K562 (cell line): ENCODE results near the gene ZNF428. TPM values are rescaled to one million over a fixed set of nuclear protein-coding genes. Genes with fewer than 3 reads are reported as not detected.

ENCODE experiments used
- ATF6 ChIP-seq: sonication (generic); formaldehyde crosslinking; IDR thresholded peaks from 2 replicates; pipeline ENCODE4 v1.4.0; 2020; ENCODE audit warnings: mild to moderate bottlenecking, missing genetic modification reagents
- CREB1 ChIP-seq, 2 experiments: sonication (generic) in 1 of 2; formaldehyde crosslinking in 1 of 2; IDR thresholded peaks; 2 replicates each; pipeline versions ENCODE4 v1.6.1 to v1.8.0; 2012 to 2022; ENCODE audit warnings: inconsistent platforms in 1 of 2, mild to moderate bottlenecking in 1 of 2, missing genetic modification reagents in 1 of 2, moderate library complexity in 1 of 2
- LEF1 ChIP-seq: fragments of 450-650 bp; IDR thresholded peaks from 2 replicates; pipeline ENCODE4 v1.6.1; 2016; ENCODE audit warnings: mild to moderate bottlenecking
- MLLT1 ChIP-seq, 2 experiments: fragments of 450-650 bp; IDR thresholded peaks; 2 replicates each; pipeline ENCODE4 v1.6.1; 2016
- NBN ChIP-seq: fragments of 450-650 bp; IDR thresholded peaks from 2 replicates; pipeline ENCODE4 v1.6.1; 2016; ENCODE audit warnings: low read depth, mild to moderate bottlenecking
- NFE2L1 ChIP-seq: fragments of 450-650 bp; IDR thresholded peaks from 2 replicates; pipeline ENCODE4 v1.6.1; 2016; ENCODE audit warnings: missing genetic modification characterization, low read depth, mild to moderate bottlenecking, missing compliant biosample characterization, moderate library complexity, borderline replicate concordance
- NFYB ChIP-seq: IDR thresholded peaks from 2 replicates; pipeline ENCODE4 v1.6.1; 2011; ENCODE audit warnings: mild to moderate bottlenecking, moderate library complexity; ENCODE audit not compliant: insufficient read length; ENCODE audit errors: extremely low read depth
- POLR2H ChIP-seq: IDR thresholded peaks from 2 replicates; pipeline ENCODE4 v1.6.1; 2016; ENCODE audit warnings: missing genetic modification characterization, low read depth, mild to moderate bottlenecking, control low read depth, missing compliant biosample characterization, moderate library complexity
- ZNF175 ChIP-seq: fragments of 200-800 bp; sonication (Bioruptor generic); IDR thresholded peaks from 2 replicates; pipeline ENCODE4 v1.6.1; 2016; ENCODE audit warnings: low read depth, mild to moderate bottlenecking, missing genetic modification characterization, missing compliant biosample characterization
- ZNF239 ChIP-seq: fragments of 250-450 bp; sonication (Bioruptor Pico); IDR thresholded peaks from 2 replicates; pipeline ENCODE4 v1.4.0; 2020; ENCODE audit warnings: mild to moderate bottlenecking
- ZNF668 ChIP-seq: fragments of 250-450 bp; sonication (Bioruptor Pico); IDR thresholded peaks from 2 replicates; pipeline ENCODE4 v1.8.0; 2022; ENCODE audit warnings: mild to moderate bottlenecking, inconsistent platforms
- ZNF740 ChIP-seq, 3 experiments: fragments of 200-800 bp in 1 of 3; sonication (Bioruptor generic) in 1 of 3; sonication (generic) in 1 of 3; formaldehyde crosslinking in 1 of 3; IDR thresholded peaks; 2 replicates each; pipeline versions ENCODE4 v1.6.1 to v1.8.0; 2016 to 2022; ENCODE audit warnings: mild to moderate bottlenecking in 2 of 3, missing compliant biosample characterization in 2 of 3, missing genetic modification characterization in 2 of 3, missing genetic modification reagents in 1 of 3
- polyA plus RNA-seq, 8 experiments: library from polyadenylated mRNA; depleted of rRNA in 4 of 8; stranded (reverse) in 5 of 8; unstranded in 3 of 8; fragments of >200 nt; fragmentation: Nextera tagmentation in 2 of 8; fragmentation: Illumina TruSeq in 1 of 8; extraction: Ambion mirVana in 2 of 8; extraction: Trizol in 1 of 8; gene quantifications; 2 replicates each; pipeline versions ENCODE4 v1.2.1 to v1.2.3, GENCODE V29; 2011 to 2014; ENCODE audit warnings: inconsistent platforms in 1 of 8, missing spikeins in 1 of 8
- total RNA-seq, 7 experiments: library from RNA; depleted of rRNA in 6 of 7; stranded (reverse); fragments of >200 nt in 6 of 7; fragmentation: Illumina TruSeq in 2 of 7; extraction: Trizol in 2 of 7; gene quantifications; 2 replicates each; pipeline versions ENCODE4 v1.2.1 to v1.2.3, GENCODE V29; 2011 to 2021; ENCODE audit warnings: low replicate concordance in 1 of 7
- TF ChIP-seq, protein P1 (sequence below): sonication (generic); formaldehyde crosslinking; IDR thresholded peaks from 2 replicates; pipeline ENCODE4 v1.8.1; 2023; ENCODE audit warnings: missing genetic modification reagents, mild to moderate bottlenecking, borderline replicate concordance
- TF ChIP-seq, protein P2 (sequence below): sonication (generic); formaldehyde crosslinking; IDR thresholded peaks from 2 replicates; pipeline ENCODE4 v1.8.0; 2022; ENCODE audit warnings: missing genetic modification reagents, mild to moderate bottlenecking, borderline replicate concordance

The ZNF428 gene
- total and polyA plus RNA-seq, 9 of the 15 experiments (the other 6 are each of a cell fraction or from before 2014, with no cell fraction given) = 0.15 to 85.7 (median 15.9) TPM

GRCh38 chr19:43619262-43620060 lies at the start of gene ZNF428 (continued):
- TF ChIP-seq MLLT1 (IDR thresholded peaks at IDR 0.05) (no peak; a peak in 1 of 4 replicates), ZNF239 (CRISPR knock-in tag) (no peak), LEF1 (no peak), NFYB (no peak), NBN (no peak), ATF6 (CRISPR knock-in tag) (no peak; the same call in 1 of the 2 replicates), CREB1 (IDR thresholded peaks at IDR 0.05) (no peak), CREB1 (CRISPR knock-in tag; IDR thresholded peaks at IDR 0.05) (peak; percentile 80), ZNF740 (CRISPR knock-in tag; IDR thresholded peaks at IDR 0.05) (0 out of 2 replicates have a peak, but pooled peaks have one; percentile 31), ZNF740 (tag; IDR thresholded peaks at IDR 0.05) (0 out of 4 replicates have a peak, but pooled peaks of 1 of the 2 experiments have one; percentile 51), ZNF175 (CRISPR knock-in tag) (0 out of 2 replicates have a peak, but pooled peaks have one; percentile 26), NFE2L1 (tag) (no peak), ZNF668 (CRISPR knock-in tag) (0 out of 2 replicates have a peak, but pooled peaks have one; percentile 54), POLR2H (tag) (peak; percentile 86)
- TF ChIP-seq, protein P1, sequence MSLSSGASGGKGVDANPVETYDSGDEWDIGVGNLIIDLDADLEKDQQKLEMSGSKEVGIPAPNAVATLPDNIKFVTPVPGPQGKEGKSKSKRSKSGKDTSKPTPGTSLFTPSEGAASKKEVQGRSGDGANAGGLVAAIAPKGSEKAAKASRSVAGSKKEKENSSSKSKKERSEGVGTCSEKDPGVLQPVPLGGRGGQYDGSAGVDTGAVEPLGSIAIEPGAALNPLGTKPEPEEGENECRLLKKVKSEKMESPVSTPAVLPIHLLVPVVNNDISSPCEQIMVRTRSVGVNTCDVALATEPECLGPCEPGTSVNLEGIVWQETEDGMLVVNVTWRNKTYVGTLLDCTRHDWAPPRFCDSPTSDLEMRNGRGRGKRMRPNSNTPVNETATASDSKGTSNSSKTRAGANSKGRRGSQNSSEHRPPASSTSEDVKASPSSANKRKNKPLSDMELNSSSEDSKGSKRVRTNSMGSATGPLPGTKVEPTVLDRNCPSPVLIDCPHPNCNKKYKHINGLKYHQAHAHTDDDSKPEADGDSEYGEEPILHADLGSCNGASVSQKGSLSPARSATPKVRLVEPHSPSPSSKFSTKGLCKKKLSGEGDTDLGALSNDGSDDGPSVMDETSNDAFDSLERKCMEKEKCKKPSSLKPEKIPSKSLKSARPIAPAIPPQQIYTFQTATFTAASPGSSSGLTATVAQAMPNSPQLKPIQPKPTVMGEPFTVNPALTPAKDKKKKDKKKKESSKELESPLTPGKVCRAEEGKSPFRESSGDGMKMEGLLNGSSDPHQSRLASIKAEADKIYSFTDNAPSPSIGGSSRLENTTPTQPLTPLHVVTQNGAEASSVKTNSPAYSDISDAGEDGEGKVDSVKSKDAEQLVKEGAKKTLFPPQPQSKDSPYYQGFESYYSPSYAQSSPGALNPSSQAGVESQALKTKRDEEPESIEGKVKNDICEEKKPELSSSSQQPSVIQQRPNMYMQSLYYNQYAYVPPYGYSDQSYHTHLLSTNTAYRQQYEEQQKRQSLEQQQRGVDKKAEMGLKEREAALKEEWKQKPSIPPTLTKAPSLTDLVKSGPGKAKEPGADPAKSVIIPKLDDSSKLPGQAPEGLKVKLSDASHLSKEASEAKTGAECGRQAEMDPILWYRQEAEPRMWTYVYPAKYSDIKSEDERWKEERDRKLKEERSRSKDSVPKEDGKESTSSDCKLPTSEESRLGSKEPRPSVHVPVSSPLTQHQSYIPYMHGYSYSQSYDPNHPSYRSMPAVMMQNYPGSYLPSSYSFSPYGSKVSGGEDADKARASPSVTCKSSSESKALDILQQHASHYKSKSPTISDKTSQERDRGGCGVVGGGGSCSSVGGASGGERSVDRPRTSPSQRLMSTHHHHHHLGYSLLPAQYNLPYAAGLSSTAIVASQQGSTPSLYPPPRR (CRISPR knock-in tag) = no peak
- TF ChIP-seq, protein P2, sequence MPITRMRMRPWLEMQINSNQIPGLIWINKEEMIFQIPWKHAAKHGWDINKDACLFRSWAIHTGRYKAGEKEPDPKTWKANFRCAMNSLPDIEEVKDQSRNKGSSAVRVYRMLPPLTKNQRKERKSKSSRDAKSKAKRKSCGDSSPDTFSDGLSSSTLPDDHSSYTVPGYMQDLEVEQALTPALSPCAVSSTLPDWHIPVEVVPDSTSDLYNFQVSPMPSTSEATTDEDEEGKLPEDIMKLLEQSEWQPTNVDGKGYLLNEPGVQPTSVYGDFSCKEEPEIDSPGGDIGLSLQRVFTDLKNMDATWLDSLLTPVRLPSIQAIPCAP (CRISPR knock-in tag) = no peak
